ENCODE measurements around the gene CLPSL2. TPM values are rescaled to one million over a fixed set of nuclear protein-coding genes. Genes with fewer than 3 reads are reported as not detected.

The CLPSL2 gene
- total RNA-seq, 4 donors from 2014 or later = not detected

DNA sequence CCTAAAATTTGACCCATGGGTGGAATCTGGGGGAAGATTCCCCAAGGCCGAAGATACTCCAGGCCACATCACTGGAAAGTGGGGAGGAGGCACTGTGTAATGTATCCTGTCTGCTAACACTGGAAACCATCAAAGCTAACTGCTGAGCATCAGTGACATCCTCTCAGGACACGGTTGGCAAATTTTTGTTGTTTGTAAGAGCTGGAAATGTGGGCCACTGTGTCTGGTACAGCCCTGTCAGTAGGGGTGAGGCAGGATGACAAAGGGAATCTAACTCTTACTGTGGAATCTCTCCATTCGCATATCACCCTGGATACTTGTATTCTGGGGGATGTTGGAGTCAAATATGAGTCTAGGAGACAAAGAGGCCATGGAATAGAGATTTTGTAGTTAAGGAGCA is 17.0 kb upstream of the CLPSL2 start:
- TF ChIP-seq POLR2A (IDR thresholded peaks at IDR 0.05) (no peak), EP300 (IDR thresholded peaks at IDR 0.05; ENCODE audit: low read depth) (no peak), POLR2AphosphoS5 (IDR thresholded peaks at IDR 0.05) (no peak)
- TF ChIP-seq, protein P1, sequence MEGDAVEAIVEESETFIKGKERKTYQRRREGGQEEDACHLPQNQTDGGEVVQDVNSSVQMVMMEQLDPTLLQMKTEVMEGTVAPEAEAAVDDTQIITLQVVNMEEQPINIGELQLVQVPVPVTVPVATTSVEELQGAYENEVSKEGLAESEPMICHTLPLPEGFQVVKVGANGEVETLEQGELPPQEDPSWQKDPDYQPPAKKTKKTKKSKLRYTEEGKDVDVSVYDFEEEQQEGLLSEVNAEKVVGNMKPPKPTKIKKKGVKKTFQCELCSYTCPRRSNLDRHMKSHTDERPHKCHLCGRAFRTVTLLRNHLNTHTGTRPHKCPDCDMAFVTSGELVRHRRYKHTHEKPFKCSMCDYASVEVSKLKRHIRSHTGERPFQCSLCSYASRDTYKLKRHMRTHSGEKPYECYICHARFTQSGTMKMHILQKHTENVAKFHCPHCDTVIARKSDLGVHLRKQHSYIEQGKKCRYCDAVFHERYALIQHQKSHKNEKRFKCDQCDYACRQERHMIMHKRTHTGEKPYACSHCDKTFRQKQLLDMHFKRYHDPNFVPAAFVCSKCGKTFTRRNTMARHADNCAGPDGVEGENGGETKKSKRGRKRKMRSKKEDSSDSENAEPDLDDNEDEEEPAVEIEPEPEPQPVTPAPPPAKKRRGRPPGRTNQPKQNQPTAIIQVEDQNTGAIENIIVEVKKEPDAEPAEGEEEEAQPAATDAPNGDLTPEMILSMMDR (IDR thresholded peaks at IDR 0.05) = no peak
- H3K27ac ChIP-seq = no peak overlapping the region
- H3K4me3 ChIP-seq = no peak overlapping the region
- no peaks in the 10 kb centered on the region for H3K36me3 ChIP-seq
- peaks cover 56% of the 10 kb centered on the region for H3K27me3 ChIP-seq
- WGBS, 2 donors (ENCODE audit: low coverage in 1 of 2) = 74 to 100% methylated on average over 1 to 3 of the region's 3 CpGs
- H3K9me3 ChIP-seq = no peaks in the 10 kb centered on the region
- in situ Hi-C loops (cut with MboI; ENCODE audit: low pct_ligation_motif_present in 1 of 4, low pct_unique_long_range_greater_than_20kb in 1 of 4, low sequenced_read_pairs in 3 of 4) = no loop called here
- no peak for DNase-seq
- no peaks in the 10 kb centered on the region for H3K4me1 ChIP-seq
- intact Hi-C loops (cut with DNase I; ENCODE audit: low total_unique reads) = no loop called here

DNA sequence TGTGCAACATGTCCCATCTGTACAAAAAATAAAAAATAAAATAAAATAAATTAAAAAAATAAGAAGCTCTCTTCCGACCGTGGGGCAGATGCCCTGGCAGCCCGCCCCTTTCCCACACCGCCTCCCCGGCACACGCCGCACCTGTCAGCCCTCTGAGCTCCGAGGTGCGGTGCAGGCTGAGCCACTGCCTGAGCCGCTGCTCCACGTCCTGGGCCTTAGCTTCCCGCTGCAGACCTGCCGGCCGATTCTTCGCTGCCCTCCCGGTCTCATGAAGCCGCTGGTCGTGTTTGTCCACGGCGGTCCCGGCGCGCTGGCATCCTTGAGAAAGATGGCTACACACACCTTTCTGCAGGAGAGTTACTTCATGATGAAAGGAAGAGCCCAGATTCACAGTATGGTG is 10.7 kb upstream of the CLPSL2 start:
- H3K4me3 ChIP-seq = no peak overlapping the region
- no peaks in the 10 kb centered on the region for H3K9me3 ChIP-seq
- TF ChIP-seq POLR2A (IDR thresholded peaks at IDR 0.05) = no peak
- TF ChIP-seq POLR2AphosphoS5 (IDR thresholded peaks at IDR 0.05) = no peak
- TF ChIP-seq, protein P1 (IDR thresholded peaks at IDR 0.05) = no peak
- no peak for TF ChIP-seq EP300 (IDR thresholded peaks at IDR 0.05; ENCODE audit: low read depth)
- peaks cover 53% of the 10 kb centered on the region for H3K27me3 ChIP-seq
- no peak overlapping the region for H3K27ac ChIP-seq
- DNase-seq = no peak
- 80 to 86% methylated on average over 1 to 23 of the region's 23 CpGs for WGBS, 2 donors (ENCODE audit: low coverage in 1 of 2)
- intact Hi-C loops (cut with DNase I; ENCODE audit: low total_unique reads) = no loop called here
- no peaks in the 10 kb centered on the region for H3K4me1 ChIP-seq
- no peaks in the 10 kb centered on the region for H3K36me3 ChIP-seq
- in situ Hi-C loops (cut with MboI; ENCODE audit: low pct_ligation_motif_present in 1 of 4, low pct_unique_long_range_greater_than_20kb in 1 of 4, low sequenced_read_pairs in 3 of 4) = no loop called here

DNA sequence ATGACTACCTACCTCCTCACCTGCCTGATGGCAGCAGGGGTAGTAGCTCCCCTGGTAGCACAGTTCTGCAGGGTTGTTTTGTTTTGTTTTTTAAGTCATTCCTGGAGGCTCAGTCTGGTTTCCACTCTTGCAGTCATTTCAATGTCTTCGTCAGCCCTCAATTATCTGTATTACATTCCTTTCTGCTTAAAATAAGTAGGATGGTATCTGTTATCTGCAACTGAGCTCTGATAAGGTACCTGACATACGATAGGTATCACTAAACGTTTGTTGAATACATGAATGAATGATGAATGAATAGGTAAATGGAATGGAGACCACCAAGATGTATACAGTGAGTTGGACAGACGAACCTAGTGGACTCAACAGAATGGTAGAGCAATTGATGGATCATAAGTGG is 7.2 kb upstream of the CLPSL2 start:
- H3K36me3 ChIP-seq = no peaks in the 10 kb centered on the region
- H3K27me3 ChIP-seq = peaks cover 26% of the 10 kb centered on the region
- intact Hi-C loops (cut with DNase I; ENCODE audit: low total_unique reads) (no loop called here), in situ Hi-C loops (cut with MboI; ENCODE audit: low pct_ligation_motif_present in 1 of 4, low pct_unique_long_range_greater_than_20kb in 1 of 4, low sequenced_read_pairs in 3 of 4) (no loop called here)
- H3K27ac ChIP-seq = no peak overlapping the region
- WGBS, 2 donors (ENCODE audit: low coverage in 1 of 2) = 84% methylated on average over 4 of the region's 4 CpGs
- no peak overlapping the region for H3K4me3 ChIP-seq
- DNase-seq = no peak
- no peaks in the 10 kb centered on the region for H3K9me3 ChIP-seq
- H3K4me1 ChIP-seq = no peaks in the 10 kb centered on the region
- no peak for TF ChIP-seq POLR2AphosphoS5 (IDR thresholded peaks at IDR 0.05)
- no peak for TF ChIP-seq POLR2A (IDR thresholded peaks at IDR 0.05)
- TF ChIP-seq, protein P1 (IDR thresholded peaks at IDR 0.05) = no peak
- TF ChIP-seq EP300 (IDR thresholded peaks at IDR 0.05; ENCODE audit: low read depth) = no peak

DNA sequence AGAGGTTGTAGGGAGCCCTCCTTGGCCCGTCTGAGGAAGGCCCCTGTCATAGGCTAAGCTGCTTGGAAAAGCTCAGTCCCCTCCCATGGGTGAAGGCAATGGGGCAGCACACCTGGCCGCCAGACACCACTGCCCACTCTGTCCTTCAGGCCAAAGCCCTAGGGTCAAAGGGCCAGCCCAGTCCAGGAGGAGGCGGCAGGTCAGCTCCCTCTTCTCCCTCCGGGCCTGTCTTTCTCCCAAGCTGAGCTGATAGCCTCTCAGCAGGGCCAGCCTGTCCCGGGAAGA is 5.1 kb upstream of the CLPSL2 start:
- H3K27ac ChIP-seq = no peak overlapping the region
- no peak for DNase-seq
- intact Hi-C loops (cut with DNase I; ENCODE audit: low total_unique reads) = no loop called here

More for the DNA sequence above, 5.1 kb upstream of the CLPSL2 start:
- Histone ChIP-seq H3K4me3 (no peak overlapping the region), H3K27me3 (peaks cover 28% of the 10 kb centered on the region), H3K9me3 (no peaks in the 10 kb centered on the region), H3K36me3 (no peaks in the 10 kb centered on the region), H3K4me1 (peaks cover 0 to 4% (median 1%) of the 10 kb centered on the region in 4 donors)
- WGBS, 2 donors (ENCODE audit: low coverage in 1 of 2) = 53% methylated on average over 5 of the region's 5 CpGs; no CpG with 5 or more reads in 1 of the 2 donors
- TF ChIP-seq, protein P1 (IDR thresholded peaks at IDR 0.05) = no peak
- TF ChIP-seq POLR2A (IDR thresholded peaks at IDR 0.05) (no peak), POLR2AphosphoS5 (IDR thresholded peaks at IDR 0.05) (no peak), EP300 (IDR thresholded peaks at IDR 0.05; ENCODE audit: low read depth) (no peak)
- in situ Hi-C loops (cut with MboI; ENCODE audit: low pct_ligation_motif_present in 1 of 4, low pct_unique_long_range_greater_than_20kb in 1 of 4, low sequenced_read_pairs in 3 of 4) = no loop called here

Data from transverse colon (tissue), 4 donors.